Sigmoid colon (tissue), 4 donors: ENCODE measurements around the gene CD58.

Experiments
- EP300 ChIP-seq, 4 donors: sonication (generic); formaldehyde crosslinking; IDR thresholded peaks; one replicate each; pipeline ENCODE4 v1.6.1; 2017; ENCODE audit warnings: antibody characterized with exemption in 4 of 4
- POLR2A ChIP-seq, 2 donors: fragments of 450-650 bp; IDR thresholded peaks; one replicate each; pipeline ENCODE4 v1.6.1; 2016; ENCODE audit warnings: antibody characterized with exemption in 2 of 2, mild to moderate bottlenecking in 2 of 2, moderate library complexity in 2 of 2
- POLR2AphosphoS5 ChIP-seq, 4 donors: sonication (generic); formaldehyde crosslinking; IDR thresholded peaks; one replicate each; pipeline ENCODE4 v1.6.1; 2017; ENCODE audit warnings: antibody characterized with exemption in 4 of 4
- TF ChIP-seq, protein P1 (sequence below), 4 experiments: fragments of 450-650 bp in 3 of 4; fragments of 200-600 bp in 1 of 4; IDR thresholded peaks; one replicate each; pipeline ENCODE4 v1.5.1; 2016 to 2019; ENCODE audit warnings: antibody characterized with exemption in 4 of 4, mild to moderate bottlenecking in 3 of 4, moderate library complexity in 2 of 4

- TF ChIP-seq POLR2A (IDR thresholded peaks at IDR 0.05) (no peak), EP300 (IDR thresholded peaks at IDR 0.05) (no peak), POLR2AphosphoS5 (IDR thresholded peaks at IDR 0.05) (no peak)
- TF ChIP-seq, protein P1, sequence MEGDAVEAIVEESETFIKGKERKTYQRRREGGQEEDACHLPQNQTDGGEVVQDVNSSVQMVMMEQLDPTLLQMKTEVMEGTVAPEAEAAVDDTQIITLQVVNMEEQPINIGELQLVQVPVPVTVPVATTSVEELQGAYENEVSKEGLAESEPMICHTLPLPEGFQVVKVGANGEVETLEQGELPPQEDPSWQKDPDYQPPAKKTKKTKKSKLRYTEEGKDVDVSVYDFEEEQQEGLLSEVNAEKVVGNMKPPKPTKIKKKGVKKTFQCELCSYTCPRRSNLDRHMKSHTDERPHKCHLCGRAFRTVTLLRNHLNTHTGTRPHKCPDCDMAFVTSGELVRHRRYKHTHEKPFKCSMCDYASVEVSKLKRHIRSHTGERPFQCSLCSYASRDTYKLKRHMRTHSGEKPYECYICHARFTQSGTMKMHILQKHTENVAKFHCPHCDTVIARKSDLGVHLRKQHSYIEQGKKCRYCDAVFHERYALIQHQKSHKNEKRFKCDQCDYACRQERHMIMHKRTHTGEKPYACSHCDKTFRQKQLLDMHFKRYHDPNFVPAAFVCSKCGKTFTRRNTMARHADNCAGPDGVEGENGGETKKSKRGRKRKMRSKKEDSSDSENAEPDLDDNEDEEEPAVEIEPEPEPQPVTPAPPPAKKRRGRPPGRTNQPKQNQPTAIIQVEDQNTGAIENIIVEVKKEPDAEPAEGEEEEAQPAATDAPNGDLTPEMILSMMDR (IDR thresholded peaks at IDR 0.05): no peak
Observed at GRCh38 chr1:116529199-116529631, 41.6 kb downstream of the CD58 start.
